Esophagus muscularis mucosa (tissue), 4 donors: Measurements from ENCODE around the gene URB1. TPM values are rescaled to one million over a fixed set of nuclear protein-coding genes. Genes with fewer than 3 reads are reported as not detected.
"Not testable (repeated sequence)": the region's sequence is repeated elsewhere in the genome, so short reads cannot be mapped to it uniquely, and the experiment has no call there.

Experiments
- DNase-seq: peaks from one replicate; pipeline ENCODE4 v3.0.0-alpha.2; 2017; ENCODE audit errors: extremely low spot score
- H3K27ac ChIP-seq, 4 donors: fragments of 200-600 bp; sonication (generic); replicated peaks in 1 of 4; 1 replicate in 3 of 4; 2 replicates in 1 of 4; pipeline ENCODE4 v1.5.1; 2016 to 2019; ENCODE audit warnings: mild to moderate bottlenecking in 1 of 4
- H3K27me3 ChIP-seq, 4 donors: fragments of 200-600 bp; sonication (generic); one replicate each; pipeline versions ENCODE4 v1.5.1 to v1.6.0; 2016 to 2019
- H3K36me3 ChIP-seq, 4 donors: fragments of 200-600 bp; sonication (generic); one replicate each; pipeline ENCODE4 v1.5.1; 2016 to 2019
- H3K4me1 ChIP-seq, 4 donors: fragments of 200-600 bp; sonication (generic); one replicate each; pipeline ENCODE4 v1.5.1; 2016 to 2019
- H3K4me3 ChIP-seq, 4 donors: fragments of 200-600 bp; sonication (generic); 1 replicate in 2 of 4; 2 replicates in 2 of 4; pipeline ENCODE4 v1.5.1; 2016 to 2019; ENCODE audit warnings: mild to moderate bottlenecking in 4 of 4, moderate library complexity in 1 of 4
- H3K9me3 ChIP-seq, 4 donors: fragments of 200-600 bp; sonication (generic); 1 replicate in 3 of 4; 2 replicates in 1 of 4; pipeline ENCODE4 v1.5.1; 2016 to 2019
- CTCF ChIP-seq, 3 experiments: fragments of 200-600 bp in 2 of 3; fragments of 450-650 bp in 1 of 3; sonication (generic) in 2 of 3; IDR thresholded peaks; one replicate each; pipeline ENCODE4 v1.5.1; 2017 to 2019; ENCODE audit warnings: antibody characterized with exemption in 3 of 3, mild to moderate bottlenecking in 2 of 3, moderate library complexity in 1 of 3
- EP300 ChIP-seq: sonication (generic); formaldehyde crosslinking; IDR thresholded peaks from one replicate; pipeline ENCODE4 v1.6.1; 2017; ENCODE audit warnings: antibody characterized with exemption
- POLR2A ChIP-seq: fragments of 450-650 bp; IDR thresholded peaks from one replicate; pipeline ENCODE4 v1.6.1; 2017; ENCODE audit warnings: antibody characterized with exemption, moderate library complexity, mild to moderate bottlenecking, low read depth
- POLR2AphosphoS5 ChIP-seq, 2 donors: sonication (generic); formaldehyde crosslinking; IDR thresholded peaks; one replicate each; pipeline ENCODE4 v1.6.1; 2017; ENCODE audit warnings: antibody characterized with exemption in 2 of 2
- WGBS: methylation state at CpG from one replicate; pipeline ENCODE4 v1.1.5; 2018; 5-methylcytosine and 5-hydroxymethylcytosine counted together
- intact Hi-C: fragments of 100-400 bp; cut with DNase I; formaldehyde crosslinking; loops from one replicate; pipeline ENCODE4 v1.15.1; 2023
- total RNA-seq, 4 donors: library from RNA; depleted of rRNA; stranded (reverse); fragments of >200 nt; gene quantifications; one replicate each; pipeline versions ENCODE4 v1.1.0 to v1.2.1, GENCODE V29; 2016

Gene URB1
- total RNA-seq: 10 to 100 TPM; 14.1 to 31.0 (median 22.4) TPM

- intact Hi-C loops: no loop called here
- peaks cover 0 to 17% (median 3%) of the 10 kb centered on the region in 4 donors for H3K36me3 ChIP-seq
- H3K27ac ChIP-seq: peak within 1 kb of the TSS; percentile 82 to 90 (median 86)
- DNase-seq: peak; percentile 96
- no peaks in the 10 kb centered on the region for H3K9me3 ChIP-seq
- H3K27me3 ChIP-seq: peaks cover 0 to 3% (median 0%) of the 10 kb centered on the region in 4 donors
- H3K4me3 ChIP-seq: peak within 1 kb of the TSS; percentile 73 to 98 (median 96)
- peaks cover 22 to 41% (median 33%) of the 10 kb centered on the region in 4 donors for H3K4me1 ChIP-seq
- WGBS: 34% methylated on average over 6 of the region's 59 CpGs
- TF ChIP-seq EP300 (no peak), POLR2A (peak; percentile 40), CTCF (IDR thresholded peaks at IDR 0.05) (peak in 1 of 3 experiments; percentile 6), POLR2AphosphoS5 (IDR thresholded peaks at IDR 0.05) (peak; percentile 85 to 90)
These were observed at the start of gene URB1 for GRCh38 chr21:32392880-32393676. URB1 (minus strand) TSS chr21:32393012; CDS start chr21:32392910, 102 bp downstream.

GRCh38 chr21:32437729-32438128, 44.9 kb upstream of the URB1 start:
- peaks cover 0 to 9% (median 0%) of the 10 kb centered on the region in 4 donors for H3K36me3 ChIP-seq
- no peaks in the 10 kb centered on the region for H3K9me3 ChIP-seq
- DNase-seq: no peak
- intact Hi-C loops: no loop called here
- TF ChIP-seq POLR2AphosphoS5 (IDR thresholded peaks at IDR 0.05) (no peak), POLR2A (no peak), EP300 (no peak), CTCF (IDR thresholded peaks at IDR 0.05) (no peak)
- H3K27ac ChIP-seq: no peak overlapping the region
- H3K4me1 ChIP-seq: peaks cover 13 to 26% (median 15%) of the 10 kb centered on the region in 4 donors
- H3K27me3 ChIP-seq: no peaks in the 10 kb centered on the region
- H3K4me3 ChIP-seq: no peak overlapping the region
- 77% methylated on average over 12 of the region's 12 CpGs for WGBS

GRCh38 chr21:32432982-32433660, 40.3 kb upstream of the URB1 start:
- 80% methylated on average over 15 of the region's 15 CpGs for WGBS
- DNase-seq, H3K27me3 ChIP-seq, intact Hi-C loops, H3K4me3 ChIP-seq, H3K9me3 ChIP-seq, H3K27ac ChIP-seq: not testable (repeated sequence)
- H3K36me3 ChIP-seq: peaks cover 0 to 10% (median 4%) of the 10 kb centered on the region in 4 donors
- H3K4me1 ChIP-seq: peaks cover 15 to 31% (median 19%) of the 10 kb centered on the region in 4 donors

- WGBS: 70% methylated on average over 10 of the region's 10 CpGs
- peaks cover 0 to 10% (median 4%) of the 10 kb centered on the region in 4 donors for H3K36me3 ChIP-seq
- H3K27me3 ChIP-seq: no peaks in the 10 kb centered on the region
- intact Hi-C loops: no loop called here
- TF ChIP-seq EP300: no peak
- TF ChIP-seq CTCF (IDR thresholded peaks at IDR 0.05): no peak
- TF ChIP-seq POLR2A: no peak
- no peaks in the 10 kb centered on the region for H3K9me3 ChIP-seq
- H3K27ac ChIP-seq: no peak overlapping the region
- H3K4me1 ChIP-seq: peaks cover 33 to 48% (median 37%) of the 10 kb centered on the region in 4 donors
- DNase-seq: no peak
- no peak overlapping the region for H3K4me3 ChIP-seq
These were observed 35.3 kb upstream of the URB1 start for GRCh38 chr21:32427958-32428623.

- intact Hi-C loops: no loop called here
- Histone ChIP-seq H3K4me3 (no peak overlapping the region), H3K27me3 (no peaks in the 10 kb centered on the region), H3K4me1 (peaks cover 33 to 42% (median 36%) of the 10 kb centered on the region in 4 donors), H3K9me3 (peaks cover 0 to 6% (median 0%) of the 10 kb centered on the region in 4 donors), H3K27ac (no peak overlapping the region), H3K36me3 (peaks cover 0 to 10% (median 4%) of the 10 kb centered on the region in 4 donors)
- no peak for DNase-seq
- TF ChIP-seq POLR2AphosphoS5 (IDR thresholded peaks at IDR 0.05) (no peak), CTCF (IDR thresholded peaks at IDR 0.05) (no peak)
- 80% methylated on average over 6 of the region's 6 CpGs for WGBS
These were observed 33.8 kb upstream of the URB1 start for GRCh38 chr21:32426592-32427051.
